ENCODE data around the gene NCOR1. TPM values are rescaled to one million over a fixed set of nuclear protein-coding genes. Genes with fewer than 3 reads are reported as not detected.

NCOR1 gene
- total and polyA plus RNA-seq, 2 of the 13 experiments (the other 11 are each of a cell fraction or from before 2014, with no cell fraction given) = 57.0 to 71.7 TPM

GRCh38 chr17:16044487-16044886 is 170.8 kb downstream of the NCOR1 start:
- in situ Hi-C loops (cut with HindIII; ENCODE audit: extremely low pct_ligation_motif_present, low pct_unique_long_range_greater_than_20kb) = no loop called here
- peak overlapping the region; percentile 26 for H3K27ac ChIP-seq (ENCODE audit: extremely low read length, insufficient read depth, low read length)
- H3K27me3 ChIP-seq (ENCODE audit: control insufficient read depth in 1 of 2, insufficient read depth in 2 of 2, low read length in 2 of 2) = no peaks in the 10 kb centered on the region
- no peaks in the 10 kb centered on the region for H3K9me3 ChIP-seq (ENCODE audit: low read length)
- H3K4me1 ChIP-seq (ENCODE audit: insufficient read depth, low read length) = peaks cover 52% of the 10 kb centered on the region
- H3K4me3 ChIP-seq (replicated peaks in 1 of 3; ENCODE audit: insufficient read depth in 1 of 3, low read depth in 2 of 3, low read length in 3 of 3) = no peak overlapping the region
- ChIA-PET POLR2A (interaction anchor here (1.6 kb wide), 1 partner anchor 45 kb away, joined by 3 read pairs; the partner anchor contains the start of genes TTC19 and ZSWIM7), CTCF (ENCODE audit: low intra/inter-chr PET ratio, low total read pairs) (no interaction called here)
- TF ChIP-seq SALL1 (CRISPR knock-in tag; IDR thresholded peaks at IDR 0.05) = 0 out of 2 replicates have a peak, but pooled peaks have one; percentile 28
- TF ChIP-seq PHF5A (CRISPR knock-in tag; IDR thresholded peaks at IDR 0.05; ENCODE audit: low read depth, unreplicated experiment) = no peak
- peak; percentile 53 for TF ChIP-seq ZNF687 (CRISPR knock-in tag; IDR thresholded peaks at IDR 0.05)
- peaks cover 3% of the 10 kb centered on the region for H3K79me2 ChIP-seq (ENCODE audit: insufficient read depth, low read length)
- ATAC-seq = no peak
- no peak overlapping the region for H2AFZ ChIP-seq (ENCODE audit: low read length)
- H3K36me3 ChIP-seq (replicated peaks in 1 of 2; ENCODE audit: control insufficient read depth in 1 of 2, insufficient read depth in 2 of 2, low read length in 2 of 2) = peaks cover 19 to 71% of the 10 kb centered on the region in 2 experiments
- DNase-seq (ENCODE audit: low spot score) = no peak
- BruUV-seq (replicated peaks) = no TSS peak
- WGBS (ENCODE audit: low lambda C conversion rate) = 88% methylated on average over 10 of the region's 10 CpGs
- no peaks in the 10 kb centered on the region for H4K20me1 ChIP-seq (ENCODE audit: insufficient read depth, low read length)
- intact Hi-C loops (cut with micrococcal nuclease; ENCODE audit: unreplicated experiment) = no loop called here
- H3K9ac ChIP-seq (ENCODE audit: insufficient read depth, low read depth, low read length) = no peak overlapping the region
- FAIRE-seq = no peak
- no peak overlapping the region for H3K4me2 ChIP-seq (ENCODE audit: low read depth, low read length)

GRCh38 chr17:16040710-16041251 is 174.6 kb downstream of the NCOR1 start:
- Histone ChIP-seq H2AFZ (ENCODE audit: low read length) (no peak overlapping the region), H3K27ac (ENCODE audit: extremely low read length, insufficient read depth, low read length) (peak overlapping the region; percentile 93), H3K36me3 (replicated peaks in 1 of 2; ENCODE audit: control insufficient read depth in 1 of 2, insufficient read depth in 2 of 2, low read length in 2 of 2) (peaks cover 13 to 74% of the 10 kb centered on the region in 2 experiments), H3K4me1 (ENCODE audit: insufficient read depth, low read length) (peaks cover 64% of the 10 kb centered on the region), H4K20me1 (ENCODE audit: insufficient read depth, low read length) (no peaks in the 10 kb centered on the region), H3K27me3 (ENCODE audit: control insufficient read depth in 1 of 2, insufficient read depth in 2 of 2, low read length in 2 of 2) (no peaks in the 10 kb centered on the region), H3K9ac (ENCODE audit: insufficient read depth, low read depth, low read length) (peak overlapping the region; percentile 58), H3K4me3 (replicated peaks in 1 of 3; ENCODE audit: insufficient read depth in 1 of 3, low read depth in 2 of 3, low read length in 3 of 3) (no peak overlapping the region), H3K4me2 (ENCODE audit: low read depth, low read length) (peak overlapping the region; percentile 53), H3K79me2 (ENCODE audit: insufficient read depth, low read length) (peaks cover 3% of the 10 kb centered on the region), H3K9me3 (ENCODE audit: low read length) (no peaks in the 10 kb centered on the region)
- ChIA-PET POLR2A (no interaction called here), CTCF (ENCODE audit: low intra/inter-chr PET ratio, low total read pairs) (no interaction called here)
- no TSS peak for BruUV-seq (replicated peaks)
- FAIRE-seq (peak; percentile 63), ATAC-seq (peak; percentile 96), DNase-seq (ENCODE audit: low spot score) (peak; percentile 93)
- intact Hi-C loops (cut with micrococcal nuclease; ENCODE audit: unreplicated experiment) (no loop called here), in situ Hi-C loops (cut with HindIII; ENCODE audit: extremely low pct_ligation_motif_present, low pct_unique_long_range_greater_than_20kb) (no loop called here)
- WGBS (ENCODE audit: low lambda C conversion rate) = 18% methylated on average over 4 of the region's 4 CpGs
- TF ChIP-seq E2F5 (CRISPR knock-in tag; conservative IDR thresholded peaks at IDR 0.05) (no peak), CC2D1A (CRISPR knock-in tag; IDR thresholded peaks at IDR 0.05) (no peak), ELF1 (CRISPR knock-in tag; IDR thresholded peaks at IDR 0.05) (peak; percentile 42; the same call in 1 of the 2 replicates), ZMYM2 (CRISPR knock-in tag; IDR thresholded peaks at IDR 0.05) (0 out of 2 replicates have a peak, but pooled peaks have one; percentile 60), MLX (CRISPR knock-in tag; IDR thresholded peaks at IDR 0.05) (peak; percentile 40; the same call in 1 of the 2 replicates), MTF1 (CRISPR knock-in tag; IDR thresholded peaks at IDR 0.05) (no peak), HNF4G (IDR thresholded peaks at IDR 0.05; ENCODE audit: borderline replicate concordance, low read depth, low read length) (peak; percentile 48; the same call in 1 of the 2 replicates), HNF4G (CRISPR knock-in tag; IDR thresholded peaks at IDR 0.05; ENCODE audit: borderline replicate concordance, low read depth) (peak; percentile 25; the same call in 1 of the 2 replicates), CBX5 (CRISPR knock-in tag; IDR thresholded peaks at IDR 0.05; ENCODE audit: borderline replicate concordance) (peak; percentile 30; the same call in 1 of the 2 replicates), ZFX (CRISPR knock-in tag; IDR thresholded peaks at IDR 0.05; ENCODE audit: low read depth) (0 out of 2 replicates have a peak, but pooled peaks have one; percentile 15)
